Stimulated activated CD8-positive, alpha-beta memory T cell treated with anti-CD3 and anti-CD28 coated beads, Interleukin-4, amount 100 ng/mL, for 24 hours (primary cell): ENCODE measurements around the gene GRHL3.

Experiments used
- DNase-seq: peaks from one replicate; pipeline ENCODE4 v3.0.0-alpha.2; 2020; ENCODE audit warnings: low read depth

The GRHL3 gene

GRCh38 chr1:24374891-24375786 is 56.0 kb downstream of the GRHL3 start:
- no peak for DNase-seq

GRCh38 chr1:24379733-24380315 is 60.7 kb downstream of the GRHL3 start:
- no peak for DNase-seq

- no peak for DNase-seq
These were observed 61.4 kb downstream of the GRHL3 start for GRCh38 chr1:24380508-24380907.

GRCh38 chr1:24381256-24381655 is 62.1 kb downstream of the GRHL3 start:
- no peak for DNase-seq

GRCh38 chr1:24382165-24382577 is 63.0 kb downstream of the GRHL3 start:
- DNase-seq: no peak

- no peak for DNase-seq
These were observed 64.3 kb downstream of the GRHL3 start for GRCh38 chr1:24383381-24383940.

GRCh38 chr1:24384251-24385090 is 65.3 kb downstream of the GRHL3 start:
- DNase-seq: peak; percentile 33

- no peak for DNase-seq
These were observed 66.2 kb downstream of the GRHL3 start for GRCh38 chr1:24385160-24385940.

GRCh38 chr1:24386241-24386640 is 67.1 kb downstream of the GRHL3 start:
- DNase-seq: no peak

GRCh38 chr1:24386931-24387330 is 67.8 kb downstream of the GRHL3 start:
- no peak for DNase-seq

- no peak for DNase-seq
These were observed 68.5 kb downstream of the GRHL3 start for GRCh38 chr1:24387636-24388175.

GRCh38 chr1:24388331-24388885 is 69.3 kb downstream of the GRHL3 start:
- no peak for DNase-seq

GRCh38 chr1:24389231-24389678 is 70.1 kb downstream of the GRHL3 start:
- DNase-seq: no peak

GRCh38 chr1:24390924-24391782 is 72.0 kb downstream of the GRHL3 start:
- peak; percentile 52 for DNase-seq

GRCh38 chr1:24391882-24392603 is 72.9 kb downstream of the GRHL3 start:
- DNase-seq: peak; percentile 46

- no peak for DNase-seq
These were observed 73.4 kb downstream of the GRHL3 start for GRCh38 chr1:24392604-24392946.

GRCh38 chr1:24392982-24393650 is 74.0 kb downstream of the GRHL3 start:
- no peak for DNase-seq

- DNase-seq: no peak
These were observed 74.7 kb downstream of the GRHL3 start for GRCh38 chr1:24393892-24394291.

- no peak for DNase-seq
These were observed 80.9 kb downstream of the GRHL3 start for GRCh38 chr1:24400065-24400464.
